ENCODE measurements around the gene PIGM. TPM values are rescaled to one million over a fixed set of nuclear protein-coding genes. Genes with fewer than 3 reads are reported as not detected.

PIGM gene
- total and polyA plus RNA-seq, 2 of the 13 experiments (the other 11 are each of a cell fraction or from before 2014, with no cell fraction given) = 3.4 to 4.6 TPM

DNA sequence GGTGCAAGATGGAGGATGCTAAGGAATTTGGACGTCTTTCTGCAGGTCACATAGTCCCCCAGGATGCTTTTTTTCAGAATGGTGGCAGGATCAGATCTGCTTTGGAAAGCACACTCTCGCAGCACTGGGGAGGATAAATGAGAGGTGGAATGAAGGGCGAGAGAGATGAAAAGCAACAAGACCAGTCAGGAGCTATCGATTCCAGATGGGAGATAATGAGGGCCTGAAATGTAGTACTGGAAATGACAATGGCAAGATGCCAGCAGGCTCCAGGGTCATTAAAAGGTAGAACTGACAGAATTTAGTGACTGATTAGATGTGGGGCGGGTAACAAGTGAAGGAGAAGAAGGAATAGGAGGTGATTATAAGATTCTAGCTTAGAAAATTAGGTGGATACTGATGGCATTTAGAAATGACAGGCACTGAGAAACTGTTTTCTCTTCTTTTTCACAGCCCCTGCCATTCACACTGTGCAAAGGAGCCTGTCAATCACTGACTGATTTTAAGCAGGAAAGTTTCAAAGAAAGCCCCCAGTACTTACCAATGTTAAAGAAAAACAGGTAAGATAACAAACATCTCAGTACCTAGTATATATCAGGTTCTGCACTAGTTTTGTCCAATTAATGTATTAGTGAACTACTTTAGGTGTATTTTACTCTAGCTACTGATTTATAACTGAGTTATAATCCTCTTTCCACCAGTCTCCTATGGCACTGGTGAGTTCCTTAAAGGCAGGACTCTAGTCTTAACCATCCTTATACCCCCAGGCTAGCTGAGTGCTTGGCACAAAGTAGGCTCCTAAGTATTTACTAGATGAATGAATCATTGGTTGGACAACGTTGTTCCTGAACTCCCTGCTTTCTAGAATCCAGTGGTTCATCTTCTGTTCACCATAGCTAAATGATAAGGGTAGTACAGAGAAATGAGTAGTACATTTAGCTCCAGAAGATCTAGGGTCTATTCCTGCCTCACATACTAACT is 9.2 kb downstream of the PIGM start:
- no peaks in the 10 kb centered on the region for H3K79me2 ChIP-seq (ENCODE audit: insufficient read depth, low read length)
- CTCF ChIA-PET (ENCODE audit: low intra/inter-chr PET ratio, low total read pairs) = no interaction called here
- intact Hi-C loops (cut with micrococcal nuclease; ENCODE audit: unreplicated experiment) = no loop called here
- DNase-seq (ENCODE audit: low spot score) = no peak
- no peak overlapping the region for H3K4me2 ChIP-seq (ENCODE audit: low read depth, low read length)
- no peaks in the 10 kb centered on the region for H4K20me1 ChIP-seq (ENCODE audit: insufficient read depth, low read length)
- TF ChIP-seq REL (CRISPR knock-in tag; conservative IDR thresholded peaks at IDR 0.05) (no peak), SRSF4 (IDR thresholded peaks at IDR 0.05; ENCODE audit: low read depth, low read length, poor library complexity, severe bottlenecking) (no peak), ZNF792 (CRISPR knock-in tag; IDR thresholded peaks at IDR 0.05) (no peak), U2AF2 (IDR thresholded peaks at IDR 0.05; ENCODE audit: low read depth, low read length) (no peak), CBX1 (IDR thresholded peaks at IDR 0.05; ENCODE audit: low read depth) (no peak), ZNF383 (CRISPR knock-in tag; IDR thresholded peaks at IDR 0.05; ENCODE audit: borderline replicate concordance) (no peak), ZNF546 (CRISPR knock-in tag; conservative IDR thresholded peaks at IDR 0.05) (no peak), ZNF143 (CRISPR knock-in tag; IDR thresholded peaks at IDR 0.05) (no peak), ZSCAN31 (CRISPR knock-in tag; IDR thresholded peaks at IDR 0.05; ENCODE audit: low read depth) (no peak), JUNB (CRISPR knock-in tag; IDR thresholded peaks at IDR 0.05; ENCODE audit: borderline replicate concordance) (no peak), ZHX2 (IDR thresholded peaks at IDR 0.05; ENCODE audit: low read depth) (no peak), ZHX2 (CRISPR knock-in tag; IDR thresholded peaks at IDR 0.05; ENCODE audit: borderline replicate concordance) (no peak), PCBP2 (optimal IDR thresholded peaks at IDR 0.05; ENCODE audit: low read depth, low read length, poor library complexity, severe bottlenecking) (no peak)
- no peaks in the 10 kb centered on the region for H3K36me3 ChIP-seq (replicated peaks in 1 of 2; ENCODE audit: control insufficient read depth in 1 of 2, insufficient read depth in 2 of 2, low read length in 2 of 2)
- peaks cover 0 to 8% of the 10 kb centered on the region in 2 experiments; a peak in 1 of 5 replicates for H3K27me3 ChIP-seq (ENCODE audit: control insufficient read depth in 1 of 2, insufficient read depth in 2 of 2, low read length in 2 of 2)
- H3K27ac ChIP-seq (ENCODE audit: extremely low read length, insufficient read depth, low read length) = no peak overlapping the region
- no peak overlapping the region for H3K4me3 ChIP-seq (replicated peaks in 1 of 3; ENCODE audit: insufficient read depth in 1 of 3, low read depth in 2 of 3, low read length in 3 of 3)
- ATAC-seq = no peak
- 11% methylated on average over 6 of the region's 6 CpGs for WGBS (ENCODE audit: low lambda C conversion rate)
- H2AFZ ChIP-seq (ENCODE audit: low read length) = no peak overlapping the region
- no TSS peak for BruUV-seq (replicated peaks)
- no peak for FAIRE-seq
- no peaks in the 10 kb centered on the region for H3K4me1 ChIP-seq (ENCODE audit: insufficient read depth, low read length)
- no peaks in the 10 kb centered on the region for H3K9me3 ChIP-seq (ENCODE audit: low read length)
- POLR2A ChIA-PET = no interaction called here
- no peak overlapping the region for H3K9ac ChIP-seq (ENCODE audit: insufficient read depth, low read depth, low read length)
- in situ Hi-C loops (cut with HindIII; ENCODE audit: extremely low pct_ligation_motif_present, low pct_unique_long_range_greater_than_20kb) = no loop called here
